NT2/D1 (cell line): ENCODE measurements around the gene RPS23.

Experiments
- DNase-seq: peaks from one replicate; pipeline ENCODE4 v3.0.0-alpha.2; 2011; ENCODE audit warnings: low read depth, low spot score
- H3K27me3 ChIP-seq: 2 replicates; pipeline ENCODE4 v1.6.0; 2011; ENCODE audit warnings: mild to moderate bottlenecking; ENCODE audit not compliant: insufficient read length, insufficient read depth
- H3K36me3 ChIP-seq: 2 replicates; pipeline ENCODE4 v1.6.1; 2011; ENCODE audit warnings: mild to moderate bottlenecking, low read length, mixed read lengths; ENCODE audit not compliant: insufficient read depth, insufficient read length
- H3K4me1 ChIP-seq: 2 replicates; pipeline ENCODE4 v1.5.1; 2011; ENCODE audit not compliant: insufficient read depth, insufficient read length
- H3K4me3 ChIP-seq: 2 replicates; pipeline ENCODE4 v1.5.1; 2011; ENCODE audit warnings: low read depth; ENCODE audit not compliant: insufficient read length
- H3K9ac ChIP-seq: 2 replicates; pipeline ENCODE4 v1.6.0; 2011; ENCODE audit warnings: low read depth; ENCODE audit not compliant: insufficient read length
- H3K9me3 ChIP-seq: 2 replicates; pipeline ENCODE4 v1.5.1; 2011; ENCODE audit warnings: mild to moderate bottlenecking, low read length; ENCODE audit not compliant: insufficient read depth
- SUZ12 ChIP-seq: IDR thresholded peaks from 2 replicates; pipeline ENCODE4 v1.6.1; 2011; ENCODE audit not compliant: insufficient read length, insufficient read depth; ENCODE audit errors: extremely low read depth
- YY1 ChIP-seq: IDR thresholded peaks from 2 replicates; pipeline ENCODE4 v1.6.1; 2011; ENCODE audit not compliant: insufficient read length, insufficient read depth
- ZNF274 ChIP-seq: IDR thresholded peaks from 2 replicates; pipeline ENCODE4 v1.6.1; 2011; ENCODE audit warnings: mild to moderate bottlenecking, low read depth, low read length

RPS23 gene

GRCh38 chr5:82314964-82315758, 37.0 kb upstream of the RPS23 start:
- no peaks in the 10 kb centered on the region for H3K4me1 ChIP-seq
- no peaks in the 10 kb centered on the region for H3K36me3 ChIP-seq
- H3K27me3 ChIP-seq, result no peaks in the 10 kb centered on the region
- no peaks in the 10 kb centered on the region for H3K9me3 ChIP-seq
- no peak overlapping the region for H3K9ac ChIP-seq
- TF ChIP-seq ZNF274, result no peak
- no peak for TF ChIP-seq SUZ12
- TF ChIP-seq YY1, result no peak
- H3K4me3 ChIP-seq, result no peak overlapping the region
- DNase-seq, result no peak

GRCh38 chr5:82313016-82313415, 34.9 kb upstream of the RPS23 start:
- TF ChIP-seq YY1, result no peak
- TF ChIP-seq ZNF274, result no peak
- TF ChIP-seq SUZ12, result no peak
- Histone ChIP-seq H3K9me3 (peaks cover 5% of the 10 kb centered on the region; the same call in 1 of the 2 replicates), H3K27me3 (no peaks in the 10 kb centered on the region), H3K36me3 (no peaks in the 10 kb centered on the region), H3K9ac (no peak overlapping the region), H3K4me1 (no peaks in the 10 kb centered on the region), H3K4me3 (no peak overlapping the region)
- no peak for DNase-seq

GRCh38 chr5:82312373-82312856, 34.3 kb upstream of the RPS23 start:
- peak; percentile 52 for DNase-seq
- Histone ChIP-seq H3K9me3 (peaks cover 5% of the 10 kb centered on the region; the same call in 1 of the 2 replicates), H3K4me3 (no peak overlapping the region), H3K36me3 (no peaks in the 10 kb centered on the region), H3K9ac (no peak overlapping the region), H3K4me1 (no peaks in the 10 kb centered on the region), H3K27me3 (no peaks in the 10 kb centered on the region)
- TF ChIP-seq YY1, result no peak
- no peak for TF ChIP-seq ZNF274
- TF ChIP-seq SUZ12, result no peak

GRCh38 chr5:82309091-82309531, 31.0 kb upstream of the RPS23 start:
- DNase-seq, result no peak
- no peaks in the 10 kb centered on the region for H3K36me3 ChIP-seq
- H3K4me3 ChIP-seq, result no peak overlapping the region
- peaks cover 5% of the 10 kb centered on the region; the same call in 1 of the 2 replicates for H3K9me3 ChIP-seq
- H3K27me3 ChIP-seq, result no peaks in the 10 kb centered on the region
- H3K4me1 ChIP-seq, result no peaks in the 10 kb centered on the region
- TF ChIP-seq ZNF274, result no peak
- H3K9ac ChIP-seq, result no peak overlapping the region

- H3K4me3 ChIP-seq, result no peak overlapping the region
- DNase-seq, result no peak
Observed at GRCh38 chr5:82308416-82308815, 30.3 kb upstream of the RPS23 start.

GRCh38 chr5:82307451-82307850, 29.3 kb upstream of the RPS23 start:
- H3K4me3 ChIP-seq, result no peak overlapping the region
- peaks cover 5% of the 10 kb centered on the region; the same call in 1 of the 2 replicates for H3K9me3 ChIP-seq
- no peaks in the 10 kb centered on the region for H3K36me3 ChIP-seq
- H3K9ac ChIP-seq, result no peak overlapping the region
- no peak for DNase-seq
- no peaks in the 10 kb centered on the region for H3K4me1 ChIP-seq
- no peak for TF ChIP-seq ZNF274
- TF ChIP-seq SUZ12, result no peak
- TF ChIP-seq YY1, result no peak
- no peaks in the 10 kb centered on the region for H3K27me3 ChIP-seq

More at GRCh38 chr5:82308416-82308815, 30.3 kb upstream of the RPS23 start:
- Histone ChIP-seq H3K36me3 (no peaks in the 10 kb centered on the region), H3K9me3 (peaks cover 5% of the 10 kb centered on the region; the same call in 1 of the 2 replicates), H3K4me1 (no peaks in the 10 kb centered on the region), H3K9ac (no peak overlapping the region), H3K27me3 (no peaks in the 10 kb centered on the region)
- TF ChIP-seq ZNF274 (no peak), SUZ12 (no peak), YY1 (no peak)

- Histone ChIP-seq H3K4me1 (no peaks in the 10 kb centered on the region), H3K27me3 (no peaks in the 10 kb centered on the region)
Observed at GRCh38 chr5:82306151-82306550, 28.0 kb upstream of the RPS23 start.

GRCh38 chr5:82301190-82301589, 23.0 kb upstream of the RPS23 start:
- no peak for TF ChIP-seq ZNF274
- no peak for TF ChIP-seq YY1
- Histone ChIP-seq H3K9me3 (no peaks in the 10 kb centered on the region), H3K9ac (no peak overlapping the region), H3K36me3 (no peaks in the 10 kb centered on the region), H3K4me3 (no peak overlapping the region), H3K4me1 (no peaks in the 10 kb centered on the region), H3K27me3 (no peaks in the 10 kb centered on the region)
- DNase-seq, result no peak

More at GRCh38 chr5:82306151-82306550, 28.0 kb upstream of the RPS23 start:
- H3K9ac ChIP-seq, result no peak overlapping the region
- H3K9me3 ChIP-seq, result peaks cover 5% of the 10 kb centered on the region; the same call in 1 of the 2 replicates
- no peak for DNase-seq
- H3K36me3 ChIP-seq, result no peaks in the 10 kb centered on the region
- TF ChIP-seq SUZ12, result no peak
- no peak for TF ChIP-seq ZNF274
- no peak overlapping the region for H3K4me3 ChIP-seq
